ENCODE results near the gene FAM43B.

FAM43B gene

GRCh38 chr1:20528221-20528620 is 24.2 kb upstream of the FAM43B start:
- TF ChIP-seq POLR2AphosphoS5 (IDR thresholded peaks at IDR 0.05; ENCODE audit: low read depth, low read length) (no peak), POLR2A (IDR thresholded peaks at IDR 0.05; ENCODE audit: low read depth, low read length) (no peak), TAF1 (IDR thresholded peaks at IDR 0.05; ENCODE audit: borderline replicate concordance, low read depth, low read length) (no peak)
- no peak for DNase-seq (ENCODE audit: insufficient read length)

GRCh38 chr1:20530306-20530705 is 22.1 kb upstream of the FAM43B start:
- TF ChIP-seq TAF1 (IDR thresholded peaks at IDR 0.05; ENCODE audit: borderline replicate concordance, low read depth, low read length) (no peak), POLR2AphosphoS5 (IDR thresholded peaks at IDR 0.05; ENCODE audit: low read depth, low read length) (no peak)
- no peak for DNase-seq (ENCODE audit: insufficient read length)
- no peak for FAIRE-seq

More at GRCh38 chr1:20528221-20528620, 24.2 kb upstream of the FAM43B start:
- FAIRE-seq = no peak

DNA sequence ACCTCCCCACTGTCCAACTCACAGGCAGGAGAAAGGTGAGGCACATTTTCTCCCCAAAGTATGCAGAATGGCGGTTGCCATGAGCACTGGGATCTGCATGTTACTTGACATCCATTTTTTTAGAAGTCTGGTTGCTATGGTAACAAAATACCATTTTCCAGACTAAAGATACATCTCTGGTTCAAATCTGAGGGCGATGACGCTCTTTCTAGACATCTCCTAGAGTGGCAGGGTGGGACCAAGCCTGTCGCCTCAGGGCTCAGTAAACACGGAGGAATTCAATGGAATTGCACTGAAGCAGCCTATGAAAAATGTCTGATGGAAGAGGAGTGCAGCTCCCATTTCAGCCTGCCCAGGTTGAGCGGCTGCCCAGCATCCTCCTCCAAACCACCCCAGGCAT is 21.5 kb upstream of the FAM43B start:
- no peak for FAIRE-seq
- DNase-seq (ENCODE audit: insufficient read length) = no peak
- TF ChIP-seq TAF1 (IDR thresholded peaks at IDR 0.05; ENCODE audit: borderline replicate concordance, low read depth, low read length) (no peak), POLR2A (IDR thresholded peaks at IDR 0.05; ENCODE audit: low read depth, low read length) (no peak), POLR2AphosphoS5 (IDR thresholded peaks at IDR 0.05; ENCODE audit: low read depth, low read length) (no peak)

GRCh38 chr1:20533635-20534034 is 18.7 kb upstream of the FAM43B start:
- no peak for TF ChIP-seq POLR2AphosphoS5 (IDR thresholded peaks at IDR 0.05; ENCODE audit: low read depth, low read length)
- DNase-seq (ENCODE audit: insufficient read length) (no peak), FAIRE-seq (no peak)

DNA sequence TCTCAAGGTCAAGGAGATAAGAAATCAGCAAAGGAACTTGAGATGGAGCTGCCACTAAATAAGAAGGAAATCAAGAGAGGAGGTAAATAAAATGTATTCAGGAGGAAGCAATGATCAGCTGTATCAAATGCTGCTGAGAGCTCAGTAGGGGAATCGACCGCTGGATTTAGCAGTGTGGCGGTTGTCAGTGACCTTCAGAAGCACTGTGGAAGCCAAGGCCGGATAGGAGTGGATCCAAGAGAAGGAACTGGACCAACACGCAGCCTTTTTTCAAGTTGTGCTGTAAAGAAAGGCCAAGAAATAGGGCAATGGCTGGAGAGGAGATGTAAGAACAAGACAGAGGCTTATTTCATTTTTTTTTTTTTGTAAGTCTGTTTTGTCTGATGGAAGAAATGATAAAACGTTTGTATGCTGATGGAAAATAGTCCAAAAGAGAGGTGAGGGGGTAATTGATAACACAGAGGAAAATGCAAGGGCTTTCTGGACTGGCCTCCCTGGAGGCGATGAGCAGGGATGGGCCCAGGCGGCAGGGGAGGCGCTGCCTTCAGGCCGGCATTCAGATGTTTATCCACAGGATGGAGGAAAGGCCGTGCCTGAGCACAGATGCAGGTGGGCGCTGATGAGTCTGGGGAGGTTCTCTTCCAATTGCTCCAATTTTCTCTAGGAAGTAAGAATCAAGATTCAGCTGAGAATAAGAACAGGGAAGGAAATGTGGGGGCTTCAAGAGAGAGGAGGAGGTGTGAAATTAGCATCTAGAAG is 17.5 kb upstream of the FAM43B start:
- DNase-seq (ENCODE audit: insufficient read length) = no peak
- TF ChIP-seq POLR2AphosphoS5 (IDR thresholded peaks at IDR 0.05; ENCODE audit: low read depth, low read length) (no peak), POLR2A (IDR thresholded peaks at IDR 0.05; ENCODE audit: low read depth, low read length) (no peak), TAF1 (IDR thresholded peaks at IDR 0.05; ENCODE audit: borderline replicate concordance, low read depth, low read length) (no peak)
- FAIRE-seq = no peak

DNA sequence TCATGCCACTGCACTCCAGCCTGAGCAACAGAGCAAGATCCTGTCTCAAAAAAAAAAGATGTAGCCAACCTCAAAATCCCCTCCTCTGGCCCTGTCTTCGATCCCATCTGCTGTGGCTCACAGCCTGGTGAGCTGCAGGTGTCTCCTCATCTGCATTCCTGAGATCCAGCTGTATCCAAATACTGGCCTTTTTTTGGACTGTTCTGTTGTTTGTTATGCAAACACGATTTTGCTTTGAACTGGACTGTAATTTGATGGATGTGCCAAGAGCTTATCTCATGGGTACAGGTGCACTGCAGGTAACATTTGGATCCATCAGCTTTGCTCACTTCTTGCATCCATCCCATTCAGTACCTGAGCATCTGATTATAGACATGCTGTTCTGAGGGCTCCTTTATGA is 14.1 kb upstream of the FAM43B start:
- TF ChIP-seq TAF1 (IDR thresholded peaks at IDR 0.05; ENCODE audit: borderline replicate concordance, low read depth, low read length) = no peak
- TF ChIP-seq POLR2AphosphoS5 (IDR thresholded peaks at IDR 0.05; ENCODE audit: low read depth, low read length) = no peak
- no peak for TF ChIP-seq POLR2A (IDR thresholded peaks at IDR 0.05; ENCODE audit: low read depth, low read length)
- DNase-seq (ENCODE audit: insufficient read length) (no peak), FAIRE-seq (no peak)

- TF ChIP-seq POLR2AphosphoS5 (IDR thresholded peaks at IDR 0.05; ENCODE audit: low read depth, low read length) (no peak), POLR2A (IDR thresholded peaks at IDR 0.05; ENCODE audit: low read depth, low read length) (no peak), TAF1 (IDR thresholded peaks at IDR 0.05; ENCODE audit: borderline replicate concordance, low read depth, low read length) (no peak)
- FAIRE-seq = no peak
- DNase-seq (ENCODE audit: insufficient read length) = no peak
Measured at GRCh38 chr1:20538760-20539551, 13.4 kb upstream of the FAM43B start.

GRCh38 chr1:20540281-20540680 is 12.1 kb upstream of the FAM43B start:
- no peak for FAIRE-seq
- TF ChIP-seq POLR2AphosphoS5 (IDR thresholded peaks at IDR 0.05; ENCODE audit: low read depth, low read length) = no peak
- TF ChIP-seq POLR2A (IDR thresholded peaks at IDR 0.05; ENCODE audit: low read depth, low read length) = no peak
- TF ChIP-seq TAF1 (IDR thresholded peaks at IDR 0.05; ENCODE audit: borderline replicate concordance, low read depth, low read length) = no peak
- no peak for DNase-seq (ENCODE audit: insufficient read length)

DNA sequence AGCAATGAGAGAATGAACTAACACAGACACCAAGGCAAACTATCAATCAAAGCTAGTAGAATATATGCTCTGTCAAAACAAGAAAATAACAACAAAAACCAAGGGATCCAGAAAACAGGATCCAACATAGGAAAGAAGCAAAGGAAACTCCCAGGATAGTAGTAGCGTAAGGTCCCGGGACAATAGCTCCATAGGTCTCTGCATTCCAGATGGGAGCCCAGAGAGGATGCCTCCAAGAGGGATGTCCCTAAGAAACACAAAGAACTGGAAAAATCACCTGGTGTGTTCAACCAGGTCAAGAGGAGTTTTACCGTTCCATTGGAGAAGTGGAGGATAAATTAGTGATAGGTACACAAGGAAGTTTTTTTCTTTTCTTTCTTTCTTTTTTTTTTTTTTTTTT is 5.7 kb upstream of the FAM43B start:
- no peak for DNase-seq (ENCODE audit: insufficient read length)
- TF ChIP-seq TAF1 (IDR thresholded peaks at IDR 0.05; ENCODE audit: borderline replicate concordance, low read depth, low read length) = no peak
- TF ChIP-seq POLR2A (IDR thresholded peaks at IDR 0.05; ENCODE audit: low read depth, low read length) = no peak
- TF ChIP-seq POLR2AphosphoS5 (IDR thresholded peaks at IDR 0.05; ENCODE audit: low read depth, low read length) = no peak
- FAIRE-seq = no peak

DNA sequence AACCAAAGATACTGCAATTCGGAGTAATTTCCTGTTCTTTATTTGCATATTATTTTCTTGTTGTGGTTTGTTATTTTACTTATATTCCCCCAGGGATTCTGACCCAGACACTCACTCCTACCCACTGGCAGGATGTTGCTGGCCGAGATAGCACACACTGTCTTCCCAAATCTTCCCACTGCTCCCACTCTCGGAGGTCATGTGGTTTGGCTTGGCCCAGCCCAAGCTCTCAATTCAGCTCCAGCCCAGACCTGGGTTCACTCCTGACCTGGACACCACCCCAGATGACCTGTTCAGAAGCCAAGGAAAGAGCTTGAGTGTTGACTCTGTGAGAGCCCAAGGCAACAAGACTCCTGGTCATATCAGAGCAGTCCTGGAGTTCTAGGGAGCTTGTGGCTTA is 1.2 kb upstream of the FAM43B start:
- no peak for TF ChIP-seq TAF1 (IDR thresholded peaks at IDR 0.05; ENCODE audit: borderline replicate concordance, low read depth, low read length)
- no peak for TF ChIP-seq POLR2A (IDR thresholded peaks at IDR 0.05; ENCODE audit: low read depth, low read length)
- TF ChIP-seq POLR2AphosphoS5 (IDR thresholded peaks at IDR 0.05; ENCODE audit: low read depth, low read length) = no peak
- no peak for FAIRE-seq
- DNase-seq (ENCODE audit: insufficient read length) = no peak

DNA sequence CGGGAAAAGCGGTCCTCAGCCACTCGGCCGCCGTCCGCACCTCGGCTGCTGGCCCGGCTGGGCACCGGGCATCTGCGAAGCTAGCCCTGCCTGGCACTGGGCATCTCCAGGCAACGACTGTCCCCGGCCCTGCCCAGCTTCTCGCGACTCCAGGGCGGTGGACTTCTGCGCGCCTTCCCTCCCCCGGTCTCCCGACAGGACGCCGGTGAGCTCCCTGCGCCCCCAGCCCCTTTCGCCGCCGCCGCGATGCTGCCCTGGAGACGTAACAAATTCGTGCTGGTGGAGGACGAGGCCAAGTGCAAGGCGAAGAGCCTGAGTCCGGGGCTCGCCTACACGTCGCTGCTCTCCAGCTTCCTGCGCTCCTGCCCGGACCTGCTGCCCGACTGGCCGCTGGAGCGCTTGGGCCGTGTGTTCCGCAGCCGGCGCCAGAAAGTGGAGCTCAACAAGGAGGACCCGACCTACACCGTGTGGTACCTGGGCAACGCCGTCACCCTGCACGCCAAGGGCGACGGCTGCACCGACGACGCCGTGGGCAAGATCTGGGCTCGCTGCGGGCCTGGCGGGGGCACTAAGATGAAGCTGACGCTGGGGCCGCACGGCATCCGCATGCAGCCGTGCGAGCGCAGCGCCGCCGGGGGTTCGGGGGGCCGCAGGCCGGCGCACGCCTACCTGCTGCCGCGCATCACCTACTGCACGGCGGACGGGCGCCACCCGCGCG is 514 bp downstream of the FAM43B start:
- DNase-seq (ENCODE audit: insufficient read length) = no peak
- TF ChIP-seq POLR2A (IDR thresholded peaks at IDR 0.05; ENCODE audit: low read depth, low read length) (no peak), TAF1 (IDR thresholded peaks at IDR 0.05; ENCODE audit: borderline replicate concordance, low read depth, low read length) (no peak), POLR2AphosphoS5 (IDR thresholded peaks at IDR 0.05; ENCODE audit: low read depth, low read length) (no peak)
- FAIRE-seq = no peak
